Endothelial cell of umbilical vein (primary cell): ENCODE data around the gene QTRT2. TPM values are rescaled to one million over a fixed set of nuclear protein-coding genes. Genes with fewer than 3 reads are reported as not detected.

Source experiments
- BruUV-seq: library from RNA; stranded (reverse); fragments of 400-500 nt; replicated peaks from 2 replicates; lab custom pipeline; 2021; lab: Mats Ljungman, UMichigan
- CTCF ChIA-PET: fragments of 300-600, 350-600 bp; sonication (Branson Sonifier 250); formaldehyde crosslinking; loops from one replicate; lab custom pipeline; 2021; ENCODE audit warnings: antibody characterized with exemption, inconsistent platforms; lab: Charles Lee
- POLR2A ChIA-PET: fragments of 300-600, 350-600 bp; sonication (Branson Sonifier 250); formaldehyde crosslinking; loops from one replicate; lab custom pipeline; 2021; ENCODE audit warnings: antibody characterized with exemption, inconsistent platforms; lab: Charles Lee
- DNase-seq: peaks from one replicate; pipeline ENCODE4 v3.0.0-alpha.2; 2011; ENCODE audit warnings: low read depth, low spot score
- FAIRE-seq: peaks from 2 replicates; lab custom pipeline; 2011; peaks lifted over from hg19 to GRCh38; lab: Jason Lieb, UNC
- H2AFZ ChIP-seq: 2 replicates; pipeline ENCODE4 v1.6.0; 2012; ENCODE audit warnings: low read depth, low read length, control low read depth, inconsistent platforms
- H3K27ac ChIP-seq: 2 replicates; pipeline ENCODE4 v1.5.1; 2011; ENCODE audit warnings: low read depth, mild to moderate bottlenecking, control low read depth, low read length, moderate library complexity; ENCODE audit not compliant: insufficient read depth
- H3K27me3 ChIP-seq, 2 experiments: 2 replicates each; pipeline versions ENCODE4 v1.6.0 to v1.6.1; 2011; ENCODE audit warnings: low read length in 2 of 2, mixed read lengths in 1 of 2; ENCODE audit not compliant: control insufficient read depth in 2 of 2, insufficient read depth in 2 of 2
- H3K36me3 ChIP-seq, 2 experiments: 2 replicates in 1 of 2; 3 replicates in 1 of 2; pipeline ENCODE4 v1.5.1; 2011; ENCODE audit warnings: low read length in 2 of 2, mild to moderate bottlenecking in 1 of 2, moderate library complexity in 1 of 2; ENCODE audit not compliant: control insufficient read depth in 2 of 2, insufficient read depth in 2 of 2; ENCODE audit errors: extremely low read depth in 1 of 2
- H3K4me1 ChIP-seq: 3 replicates; pipeline ENCODE4 v1.5.1; 2011; ENCODE audit warnings: mild to moderate bottlenecking, low read length; ENCODE audit not compliant: control insufficient read depth, insufficient read depth; ENCODE audit errors: extremely low read depth
- H3K4me2 ChIP-seq: 2 replicates; pipeline ENCODE4 v1.6.1; 2011; ENCODE audit warnings: low read length, control low read depth, mixed read lengths; ENCODE audit not compliant: insufficient read depth
- H3K4me3 ChIP-seq, 3 experiments: fragments of 200-600 bp in 1 of 3; sonication (generic), shearing (Covaris generic) in 1 of 3; replicated peaks in 1 of 3; 2 replicates each; pipeline ENCODE4 v1.5.1; 2011 to 2016; ENCODE audit warnings: control low read depth in 3 of 3, low read length in 3 of 3, mild to moderate bottlenecking in 2 of 3, inconsistent platforms in 1 of 3, low read depth in 1 of 3, moderate library complexity in 1 of 3; ENCODE audit not compliant: insufficient read depth in 1 of 3
- H3K79me2 ChIP-seq: 2 replicates; pipeline ENCODE4 v1.6.0; 2012; ENCODE audit warnings: low read length, inconsistent platforms; ENCODE audit not compliant: control insufficient read depth, insufficient read depth
- H3K9ac ChIP-seq: replicated peaks from 2 replicates; pipeline ENCODE3; 2011; ENCODE audit warnings: low read length, control low read depth; ENCODE audit not compliant: insufficient read depth; ENCODE audit errors: extremely low read depth
- H3K9me1 ChIP-seq: replicated peaks from 3 replicates; pipeline ENCODE4 v1.6.0; 2011; ENCODE audit warnings: mild to moderate bottlenecking, low read length; ENCODE audit not compliant: control insufficient read depth, insufficient read depth; ENCODE audit errors: extremely low read depth
- H3K9me3 ChIP-seq: replicated peaks from 2 replicates; pipeline ENCODE4 v1.5.1; 2012; ENCODE audit warnings: low read length, inconsistent platforms; ENCODE audit not compliant: control insufficient read depth, insufficient read depth
- H4K20me1 ChIP-seq: replicated peaks from 2 replicates; pipeline ENCODE3; 2011; ENCODE audit warnings: mild to moderate bottlenecking, low read length; ENCODE audit not compliant: control insufficient read depth, insufficient read depth; ENCODE audit errors: extremely low read depth
- CTCF ChIP-seq, 2 donors: IDR thresholded peaks; 1 replicate in 1 of 2; 2 replicates in 1 of 2; pipeline ENCODE4 v1.5.1; 2011; ENCODE audit warnings: low read length in 2 of 2, mild to moderate bottlenecking in 2 of 2, moderate library complexity in 2 of 2, control low read depth in 1 of 2, inconsistent platforms in 1 of 2, low read depth in 1 of 2; ENCODE audit not compliant: insufficient read depth in 1 of 2; ENCODE audit errors: extremely low read depth in 1 of 2
- EZH2 ChIP-seq: IDR thresholded peaks from 2 replicates; pipeline ENCODE4 v1.6.1; 2012; ENCODE audit warnings: borderline replicate concordance, low read depth, mild to moderate bottlenecking, moderate library complexity, low read length, inconsistent platforms; ENCODE audit not compliant: severe bottlenecking
- FOS ChIP-seq: IDR thresholded peaks from 2 replicates; pipeline ENCODE4 v1.6.1; 2011; ENCODE audit warnings: mild to moderate bottlenecking, low read length, moderate library complexity, borderline replicate concordance; ENCODE audit not compliant: insufficient read depth
- GATA2 ChIP-seq: IDR thresholded peaks from 2 replicates; pipeline ENCODE4 v1.7.0; 2011; ENCODE audit warnings: low read depth, mild to moderate bottlenecking, moderate library complexity, mixed read lengths, low read length; ENCODE audit not compliant: insufficient read length, insufficient read depth
- JUN ChIP-seq: IDR thresholded peaks from 2 replicates; pipeline ENCODE4 v1.6.1; 2011; ENCODE audit warnings: borderline replicate concordance, low read depth; ENCODE audit not compliant: insufficient read length, insufficient read depth
- MYC ChIP-seq: IDR thresholded peaks from one replicate; pipeline ENCODE4 v1.6.1; 2011; ENCODE audit warnings: mild to moderate bottlenecking, low read depth, low read length
- POLR2A ChIP-seq: IDR thresholded peaks from 2 replicates; pipeline ENCODE4 v1.6.1; 2012; ENCODE audit warnings: low read depth, mild to moderate bottlenecking, control low read depth, low read length
- POLR2AphosphoS5 ChIP-seq: IDR thresholded peaks from 2 replicates; pipeline ENCODE4 v1.6.1; 2012; ENCODE audit warnings: low read depth, mild to moderate bottlenecking, control low read depth, low read length, moderate library complexity; ENCODE audit not compliant: insufficient read depth
- dilution Hi-C: fragments of 300-500 bp; cut with MboI; formaldehyde crosslinking; loops from one replicate; pipeline ENCODE4 v1.15.0; 2019; ENCODE audit warnings: low sequenced_read_pairs; ENCODE audit not compliant: extremely low pct_ligation_motif_present
- intact Hi-C: fragments of 100-400 bp; cut with micrococcal nuclease; formaldehyde crosslinking; loops from one replicate; pipeline ENCODE4 v1.10.0; 2022
- polyA plus RNA-seq, 4 experiments: library from polyadenylated mRNA; depleted of rRNA in 3 of 4; stranded (reverse) in 3 of 4; unstranded in 1 of 4; fragments of >200 nt; gene quantifications; 2 replicates each; pipeline versions ENCODE4 v1.2.1 to v1.2.3, GENCODE V29; 2011 to 2012; ENCODE audit warnings: missing spikeins in 1 of 4
- total RNA-seq: library from RNA; stranded (reverse); gene quantifications from 2 replicates; pipeline ENCODE4 v1.2.3, GENCODE V29; 2021
- TF ChIP-seq, protein P1 (sequence below): IDR thresholded peaks from 2 replicates; pipeline ENCODE4 v1.6.1; 2011; ENCODE audit not compliant: insufficient read depth, insufficient read length

QTRT2 gene
- total and polyA plus RNA-seq, 2 donors (not counting 3 experiments of a cell fraction or from before 2014, with no cell fraction given) = 11.0 to 42.8 TPM

DNA sequence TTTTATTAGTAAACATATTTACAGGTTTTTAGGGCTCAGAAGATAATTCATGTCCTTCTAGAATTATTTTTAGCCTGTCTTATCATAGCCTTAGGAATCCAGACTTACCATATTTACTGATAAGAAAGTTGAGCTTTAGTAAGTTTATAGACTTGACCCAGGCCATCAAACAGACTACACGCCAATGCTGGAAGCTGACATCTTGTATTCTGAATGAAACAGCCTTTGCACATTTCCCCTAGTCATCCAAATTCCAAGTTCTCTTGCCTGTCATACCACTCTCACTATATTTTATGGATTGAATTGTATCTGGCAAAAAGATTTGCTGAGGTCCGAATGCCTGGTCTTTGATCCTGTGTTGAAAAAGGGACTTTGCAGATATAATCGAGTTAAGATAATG is 63.7 kb downstream of the QTRT2 start:
- Histone ChIP-seq H2AFZ (no peak overlapping the region), H3K4me1 (peaks cover 20% of the 10 kb centered on the region), H3K4me2 (no peak overlapping the region), H3K36me3 (no peaks in the 10 kb centered on the region), H4K20me1 (no peaks in the 10 kb centered on the region), H3K9ac (no peak overlapping the region), H3K79me2 (no peaks in the 10 kb centered on the region), H3K9me3 (no peaks in the 10 kb centered on the region), H3K27ac (no peak overlapping the region), H3K4me3 (no peak overlapping the region), H3K27me3 (no peaks in the 10 kb centered on the region), H3K9me1 (no peaks in the 10 kb centered on the region)
- TF ChIP-seq POLR2A = no peak
- TF ChIP-seq CTCF (IDR thresholded peaks at IDR 0.05; ENCODE audit: extremely low read depth in 1 of 2, insufficient read depth in 1 of 2, low read depth in 1 of 2, low read length in 2 of 2) = no peak
- no peak for TF ChIP-seq FOS
- no peak for TF ChIP-seq POLR2AphosphoS5
- TF ChIP-seq MYC = no peak
- TF ChIP-seq JUN = no peak
- no peak for TF ChIP-seq GATA2
- TF ChIP-seq, protein P1, sequence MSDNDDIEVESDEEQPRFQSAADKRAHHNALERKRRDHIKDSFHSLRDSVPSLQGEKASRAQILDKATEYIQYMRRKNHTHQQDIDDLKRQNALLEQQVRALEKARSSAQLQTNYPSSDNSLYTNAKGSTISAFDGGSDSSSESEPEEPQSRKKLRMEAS = no peak
- no peak for TF ChIP-seq EZH2
- DNase-seq (no peak), FAIRE-seq (no peak)
- ChIA-PET CTCF (no interaction called here), POLR2A (no interaction called here)
- BruUV-seq = no TSS peak
- dilution Hi-C loops (no loop called here), intact Hi-C loops (loop anchor here (5.0 kb wide), 1 partner anchor 38 kb away; no protein-coding TSS in a partner anchor)
